Measurements from ENCODE around the gene MRPS25. TPM values are rescaled to one million over a fixed set of nuclear protein-coding genes. Genes with fewer than 3 reads are reported as not detected.
"Not testable (repeated sequence)": the region's sequence is repeated elsewhere in the genome, so short reads cannot be mapped to it uniquely, and the experiment has no call there.

Gene MRPS25
- total RNA-seq, 1 experiment from 2014 or later = 5.6 TPM

DNA sequence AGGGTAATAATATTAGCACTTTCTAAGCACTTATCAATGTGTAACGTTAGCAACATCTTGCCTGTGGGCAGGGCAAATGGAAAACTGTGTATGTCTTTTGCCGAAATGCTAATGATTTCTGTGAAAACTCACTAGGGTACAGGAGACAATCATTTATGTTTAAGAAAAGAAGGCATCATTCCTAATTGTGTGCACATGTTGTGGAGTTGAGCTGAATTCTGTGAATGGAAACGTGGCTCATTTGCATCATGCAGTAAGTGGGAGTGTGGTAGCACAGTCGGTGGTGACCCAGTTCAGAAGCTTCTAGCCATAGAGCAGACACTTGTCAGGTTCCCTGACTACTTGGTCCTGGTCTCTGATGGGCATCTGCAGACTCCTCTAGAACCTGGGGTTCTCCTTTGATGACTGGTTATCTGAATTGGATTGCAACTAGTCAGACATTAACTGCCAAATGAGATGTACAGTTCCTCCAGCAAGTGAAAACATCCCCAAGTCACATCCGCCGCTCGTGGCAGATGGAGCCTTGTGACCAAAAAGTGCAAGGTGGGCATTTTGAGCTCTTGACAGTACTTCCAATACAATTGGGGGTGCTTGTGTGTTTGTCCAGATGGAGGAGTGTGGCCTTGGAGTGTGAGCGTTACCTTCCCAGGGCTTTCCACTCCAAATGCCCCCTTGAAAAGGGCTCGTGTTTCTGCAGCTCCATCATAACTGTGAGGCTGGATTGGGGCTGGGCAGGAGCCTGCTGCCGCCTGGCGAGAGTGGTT lies 21.5 kb downstream of the MRPS25 start:
- no peak for DNase-seq (ENCODE audit: low read depth)

DNA sequence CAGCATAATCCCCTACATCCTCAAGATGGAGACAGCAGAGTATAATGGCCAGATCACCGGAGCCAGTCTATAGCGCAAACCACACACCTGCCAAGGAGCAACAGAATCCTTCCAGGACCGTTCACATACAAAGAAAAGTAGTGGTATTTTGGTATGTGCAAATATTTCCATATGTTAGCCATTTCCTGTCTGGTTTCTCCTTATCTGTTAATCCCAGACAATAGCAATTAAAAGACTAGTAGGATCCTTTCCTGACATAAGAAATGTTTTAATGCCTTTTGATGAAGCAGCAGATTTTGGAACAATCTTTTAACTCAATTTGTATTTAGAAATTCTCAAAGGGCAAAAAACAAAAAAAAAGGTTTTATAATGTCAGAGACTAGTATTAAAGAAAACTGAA lies 22.2 kb downstream of the MRPS25 start:
- no peak for DNase-seq (ENCODE audit: low read depth)

DNA sequence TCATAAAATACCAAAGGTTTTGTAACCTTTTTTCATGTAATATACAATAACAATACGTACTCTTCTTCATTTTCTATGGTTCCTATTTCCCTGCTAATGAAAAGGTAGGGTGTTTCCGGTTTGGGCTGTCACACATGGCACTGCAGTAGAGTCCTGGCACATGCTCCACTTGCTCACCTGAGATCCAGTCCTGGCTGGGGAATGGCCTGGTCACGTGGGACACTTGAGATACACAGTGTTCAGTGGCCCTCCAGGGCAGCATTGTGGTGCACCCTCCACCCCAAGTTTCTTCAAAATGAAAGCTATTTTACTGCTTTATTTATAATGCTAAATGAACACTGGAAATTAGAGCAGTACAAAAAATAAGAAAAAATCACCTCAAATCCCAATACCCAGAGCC lies 23.2 kb downstream of the MRPS25 start:
- DNase-seq (ENCODE audit: low read depth) = no peak

DNA sequence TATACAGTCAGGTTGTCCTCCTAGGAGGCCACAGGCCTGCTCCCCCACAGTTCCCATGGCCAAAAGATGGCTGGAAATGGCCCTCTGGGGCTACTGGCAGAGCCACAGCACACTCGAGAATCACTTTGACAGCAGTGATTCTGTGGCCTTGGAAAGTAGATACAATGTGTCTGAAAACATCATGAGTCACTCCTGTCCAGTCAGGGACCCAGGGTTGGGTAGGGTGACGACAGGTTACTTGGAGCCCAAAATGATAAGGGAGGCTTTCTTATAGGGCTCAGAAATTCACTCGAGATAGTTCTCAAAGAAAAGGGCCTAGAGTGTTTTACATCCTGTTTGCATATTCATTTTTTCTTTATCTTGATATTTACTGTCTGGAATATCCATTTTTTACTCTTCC lies 24.3 kb downstream of the MRPS25 start:
- peak; percentile 11 for DNase-seq (ENCODE audit: low read depth)

DNA sequence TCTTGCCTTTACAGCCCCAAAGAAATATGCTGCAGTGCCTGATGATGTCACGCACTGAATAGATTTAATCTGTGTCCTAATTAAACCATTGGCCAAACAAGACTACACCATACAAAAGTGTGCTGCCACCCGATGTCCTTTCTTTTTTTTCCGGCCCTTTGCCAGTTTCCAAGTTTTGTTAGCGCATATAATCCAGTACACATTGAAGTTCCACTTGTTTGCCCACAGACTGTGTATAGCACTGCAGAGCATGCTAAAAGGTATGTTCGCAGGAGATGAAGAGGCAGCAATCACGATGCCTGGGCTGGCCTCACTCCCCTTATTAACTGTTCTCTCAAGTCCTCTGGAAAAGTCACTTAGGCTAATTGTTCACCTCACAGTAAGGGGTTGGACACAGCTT lies 26.8 kb downstream of the MRPS25 start:
- no peak for DNase-seq (ENCODE audit: low read depth)

DNA sequence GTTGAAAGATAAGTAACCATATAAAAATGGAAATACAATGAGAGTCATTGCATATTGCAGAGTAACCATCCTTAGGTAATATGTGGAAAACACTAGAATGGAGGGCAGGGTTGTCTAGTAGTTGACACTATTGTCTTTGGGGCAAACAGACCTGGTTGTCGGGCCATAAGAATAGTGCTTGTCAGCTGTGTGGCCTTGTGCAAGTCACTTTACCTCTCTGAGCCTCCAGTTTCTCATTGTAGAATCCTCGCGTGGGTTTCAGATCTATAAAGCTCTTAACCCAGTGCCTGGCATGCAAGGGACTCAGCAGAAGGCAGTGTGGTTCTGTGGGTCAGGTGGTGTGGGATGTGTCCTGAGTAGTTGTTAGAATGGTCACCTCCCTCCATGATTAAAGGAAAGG lies 32.0 kb downstream of the MRPS25 start:
- DNase-seq (ENCODE audit: low read depth) = no peak

DNA sequence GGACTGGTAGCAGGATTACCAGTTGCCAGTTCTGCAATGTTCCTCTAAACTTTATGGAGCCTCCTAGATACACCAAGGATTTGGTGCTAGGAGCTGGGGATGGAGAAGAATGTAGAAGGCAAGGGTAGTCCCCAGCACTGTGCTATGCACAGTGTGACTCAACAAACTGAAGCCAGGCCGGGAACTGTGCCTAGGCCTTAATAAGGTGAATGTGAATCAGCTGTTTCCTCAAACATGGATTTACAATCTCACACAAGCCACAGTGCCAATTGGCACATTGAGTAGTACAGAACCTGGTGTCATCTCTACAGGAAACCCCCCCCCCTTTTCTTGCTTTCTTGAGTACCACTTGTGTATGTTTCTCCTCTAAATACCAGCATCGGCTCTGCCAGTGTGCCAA lies 32.5 kb downstream of the MRPS25 start:
- no peak for DNase-seq (ENCODE audit: low read depth)

DNA sequence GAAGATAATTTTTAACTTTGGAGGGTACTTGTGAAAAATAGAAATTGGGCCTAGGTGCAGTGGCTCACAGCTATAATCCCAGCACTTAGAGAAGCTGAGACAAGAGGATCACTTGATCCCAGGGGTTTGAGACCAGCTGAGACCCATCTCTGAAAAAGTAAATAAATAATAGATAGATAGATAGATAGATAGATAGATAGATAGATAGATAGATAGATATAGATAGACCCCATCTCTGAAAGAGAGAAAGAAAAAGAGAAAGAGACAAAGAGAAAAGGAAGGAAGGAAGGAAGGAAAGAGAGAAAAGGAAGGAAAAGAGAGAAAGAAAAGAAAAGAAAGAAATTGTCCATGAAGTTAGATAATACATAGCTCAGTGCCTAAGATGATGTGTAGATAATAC lies 35.5 kb downstream of the MRPS25 start:
- no peak for DNase-seq (ENCODE audit: low read depth)

DNA sequence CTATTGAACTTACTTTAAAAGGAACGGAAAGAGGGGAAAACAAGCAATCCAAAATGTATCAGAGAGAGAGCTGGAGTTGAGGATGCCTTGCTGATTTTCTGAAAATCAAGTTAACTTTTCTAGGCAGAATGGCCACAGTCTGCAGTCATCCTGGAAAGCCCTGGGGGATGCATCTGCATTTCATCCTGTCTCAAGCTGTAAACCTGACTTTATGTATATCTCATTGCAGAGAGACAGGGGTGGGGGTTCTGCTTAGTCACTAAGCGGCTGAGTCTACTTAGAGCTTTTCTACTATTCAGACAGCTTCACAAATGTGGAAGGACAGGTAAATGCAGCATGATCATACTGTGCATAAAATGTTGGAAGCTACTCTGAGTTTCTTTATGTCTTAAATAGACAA lies 41.4 kb downstream of the MRPS25 start:
- DNase-seq (ENCODE audit: low read depth) = no peak

DNA sequence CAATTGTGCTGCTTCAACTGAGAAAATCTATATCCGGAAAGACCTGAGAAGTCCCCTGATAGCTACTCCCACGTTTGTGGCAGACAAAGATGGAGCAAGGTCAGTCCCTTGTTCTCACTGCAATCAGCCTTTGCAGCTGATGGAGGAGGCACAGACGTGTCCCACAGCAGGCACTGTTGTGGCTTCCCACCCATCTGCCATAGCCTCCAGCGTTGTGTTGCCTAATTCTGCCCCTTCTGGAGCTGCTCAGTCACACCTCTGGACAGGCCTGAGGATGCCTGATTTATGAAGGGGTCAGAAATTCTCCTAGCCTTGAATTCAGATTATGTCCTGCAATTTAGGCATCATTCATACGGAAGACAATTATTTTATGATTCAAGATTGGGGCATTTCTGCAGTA lies 41.9 kb downstream of the MRPS25 start:
- DNase-seq (ENCODE audit: low read depth) = no peak

DNA sequence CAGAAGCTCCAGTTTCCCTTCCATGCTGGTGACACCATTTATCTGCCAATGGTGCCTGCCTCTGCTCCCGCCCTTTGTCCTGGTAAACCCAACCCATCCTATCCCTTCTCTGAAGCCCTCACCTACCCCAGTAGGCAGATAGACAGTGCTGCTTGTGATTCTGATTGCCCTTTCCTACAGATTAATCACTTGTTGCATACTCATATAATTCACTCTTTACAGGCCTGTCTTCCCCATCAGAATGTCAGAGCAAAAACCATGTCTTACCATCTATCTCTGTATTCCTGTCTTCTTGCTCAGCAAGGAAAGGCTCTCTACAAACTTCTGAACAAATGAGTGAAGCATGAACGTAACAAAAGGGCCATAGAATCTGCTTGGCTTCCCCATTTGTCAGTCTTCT lies 47.9 kb downstream of the MRPS25 start:
- no peak for DNase-seq (ENCODE audit: low read depth)

DNA sequence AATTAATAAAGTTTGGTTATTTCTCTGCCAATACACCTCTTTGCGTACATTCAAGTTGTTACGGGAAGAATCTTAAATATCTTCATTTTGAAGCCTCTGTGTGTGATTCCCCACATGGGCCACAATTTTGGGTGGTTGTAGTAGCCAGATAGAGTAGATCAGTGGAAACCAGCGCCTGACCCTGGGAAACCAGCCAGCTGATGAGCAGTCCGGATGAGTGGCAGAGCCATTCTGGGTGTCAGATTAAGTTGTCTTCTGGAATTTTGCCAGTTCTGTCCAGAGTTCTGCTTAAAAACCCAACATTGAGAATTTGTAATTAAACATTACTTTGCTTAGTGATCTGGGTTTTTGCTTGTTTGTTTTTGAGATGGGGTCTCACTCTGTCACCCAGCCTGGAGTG lies 49.7 kb downstream of the MRPS25 start:
- peak; percentile 6 for DNase-seq (ENCODE audit: low read depth)

DNA sequence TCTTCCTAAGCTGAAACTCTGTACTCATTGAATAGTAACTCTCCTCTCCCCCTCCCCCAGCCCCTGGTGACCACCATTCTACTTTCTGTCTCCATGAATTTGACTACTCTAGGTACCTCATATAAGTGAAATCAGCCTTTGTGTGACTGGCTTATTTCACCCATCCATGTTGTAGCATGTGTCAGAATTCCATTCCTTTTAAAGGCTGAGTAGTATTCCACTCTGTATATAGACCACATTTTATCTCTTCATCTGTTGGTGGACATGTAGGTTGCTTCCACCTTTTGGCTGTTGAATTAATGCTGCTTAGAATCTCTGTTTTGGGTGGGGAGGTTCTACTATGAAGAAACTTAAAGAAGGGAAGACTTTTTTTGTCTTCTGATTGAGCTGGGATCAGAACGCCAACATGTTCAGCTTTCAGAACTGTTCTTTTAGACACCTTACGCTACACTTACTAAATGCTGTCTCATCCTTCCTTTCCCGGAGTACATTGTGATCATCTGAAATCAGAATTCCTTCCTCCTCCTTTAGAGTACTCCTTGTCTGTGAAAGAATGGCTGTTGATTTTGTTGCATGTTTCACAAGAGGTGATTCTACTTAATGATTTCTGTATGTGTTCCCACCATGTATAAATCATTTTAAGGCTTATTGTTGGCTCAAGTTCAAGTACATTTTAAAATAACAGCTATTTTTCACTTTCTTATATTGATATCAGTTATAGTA lies 50.3 kb downstream of the MRPS25 start:
- DNase-seq (ENCODE audit: low read depth) = no peak

DNA sequence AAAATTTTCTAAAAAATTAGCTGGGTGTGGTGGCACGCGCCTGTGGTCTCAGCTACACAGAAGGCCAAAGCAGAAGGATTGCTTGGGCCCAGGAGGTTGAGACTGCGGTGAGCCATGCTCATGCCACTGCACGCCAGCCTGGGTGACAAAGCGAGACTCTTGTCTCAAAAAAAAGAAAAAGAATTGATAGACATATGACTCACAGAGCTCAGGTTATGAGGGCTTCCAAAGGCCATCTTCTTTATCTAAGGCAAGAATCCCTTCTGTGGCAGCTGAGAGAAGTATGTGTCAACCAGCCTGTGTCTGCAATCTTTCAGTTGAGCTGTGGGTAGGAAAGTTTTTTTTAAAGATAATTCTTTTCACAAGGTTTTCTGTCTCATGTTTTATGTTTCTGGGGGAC lies 53.9 kb downstream of the MRPS25 start:
- DNase-seq (ENCODE audit: low read depth) = no peak

DNA sequence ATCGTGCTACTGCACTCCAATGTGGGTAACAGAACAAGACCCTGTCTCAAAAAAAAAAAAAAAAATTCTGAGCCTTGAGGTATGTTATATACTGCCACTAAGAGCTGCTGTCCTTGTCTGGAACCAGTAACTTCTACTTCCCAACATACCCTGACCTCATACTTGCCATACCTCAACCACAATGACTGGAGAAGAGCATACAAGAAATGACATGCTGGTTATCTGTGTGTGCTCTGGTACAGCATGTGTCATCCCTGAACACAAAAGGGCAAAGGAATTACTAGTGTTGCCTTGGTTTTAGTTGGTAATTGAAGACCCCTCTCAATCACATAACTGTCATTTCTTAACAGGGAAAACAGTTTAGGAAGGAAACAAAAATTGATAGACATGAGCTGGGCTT lies 54.5 kb downstream of the MRPS25 start:
- no peak for DNase-seq (ENCODE audit: low read depth)

DNA sequence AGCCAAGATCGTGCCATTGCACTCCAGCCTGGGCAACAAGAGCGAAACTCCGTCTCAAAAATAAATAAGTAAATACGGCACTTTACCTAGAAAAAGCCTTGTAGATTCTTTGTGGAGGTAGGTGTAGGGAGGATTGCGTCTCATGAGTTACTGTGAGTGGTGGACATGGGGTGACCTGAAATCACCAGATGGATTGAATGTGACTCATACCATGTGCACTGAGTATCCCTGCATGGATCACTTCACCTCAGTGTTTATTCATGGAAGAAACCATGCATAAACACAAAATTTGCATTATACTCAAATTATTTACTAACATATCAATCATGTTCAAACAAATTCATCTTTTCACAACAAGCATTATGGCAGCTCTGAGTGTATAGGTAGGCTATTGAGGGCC lies 55.9 kb downstream of the MRPS25 start:
- DNase-seq (ENCODE audit: low read depth) = peak; percentile 9

DNA sequence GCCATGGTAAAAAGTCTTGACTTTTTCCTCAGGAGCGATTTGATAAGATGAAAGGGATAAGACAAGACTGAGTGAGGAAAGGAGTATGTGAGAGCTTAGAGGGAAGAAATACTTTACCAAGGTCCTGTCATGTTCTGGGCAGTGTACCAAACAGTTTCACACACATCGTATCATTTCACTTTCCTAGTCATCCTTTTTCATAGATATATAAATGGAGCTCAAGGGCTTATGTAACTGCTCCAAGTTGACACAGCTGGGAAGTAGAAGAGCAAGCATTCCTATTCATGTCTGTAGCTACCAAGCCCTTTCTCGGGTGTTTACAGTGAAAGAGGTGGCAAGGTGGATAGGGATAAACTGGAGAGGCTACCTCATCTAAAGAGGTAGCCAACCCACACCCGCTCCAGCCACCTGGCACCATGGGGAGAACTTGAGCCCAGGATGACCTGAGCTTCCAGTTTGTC lies 57.4 kb downstream of the MRPS25 start:
- peak; percentile 45 for DNase-seq (ENCODE audit: low read depth)

DNA sequence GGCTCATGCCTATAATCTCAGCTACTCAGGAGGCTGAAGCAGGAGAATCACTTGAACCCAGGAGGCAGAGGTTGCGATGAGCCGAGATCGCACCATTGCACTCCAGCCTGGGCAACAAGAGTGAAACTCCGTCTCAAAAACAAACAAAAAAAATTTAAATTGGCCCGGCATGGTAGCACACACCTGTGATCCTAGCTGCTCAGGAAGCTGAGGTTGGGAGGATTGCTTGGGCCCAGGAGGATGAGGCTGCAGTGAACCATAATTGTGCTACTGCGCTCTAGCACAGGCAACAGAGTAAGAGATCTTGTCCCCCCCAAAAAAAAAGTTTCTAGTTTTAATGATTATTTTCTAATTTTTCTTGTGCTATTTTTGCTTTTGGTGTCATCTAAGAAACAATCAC lies 65.9 kb downstream of the MRPS25 start:
- not testable (repeated sequence) for DNase-seq (ENCODE audit: low read depth)

Other genes starting within 250 kb of the MRPS25 start
- gene FGD5, start 246.4 kb downstream of the MRPS25 start, total RNA-seq (2014; rRNA removed; shearing (Covaris generic)) = 0.05 TPM in 1 of 2 replicates, not detected in the other
- gene NR2C2, start 117.7 kb downstream of the MRPS25 start, total RNA-seq (2014; rRNA removed; shearing (Covaris generic)) = 9.1 and 20.3 TPM in 2 replicates
- 11.3 and 17.4 TPM in 2 replicates for gene RBSN, start 33.8 kb upstream of the MRPS25 start, total RNA-seq (2014; rRNA removed; shearing (Covaris generic))
- 13.1 and 21.0 TPM in 2 replicates for gene CAPN7, start 140.9 kb upstream of the MRPS25 start, total RNA-seq (2014; rRNA removed; shearing (Covaris generic))